GM23338 (cell line): ENCODE results near the gene DCDC1.

Experiments used
- CTCF ChIP-seq, 2 experiments: fragments of 200-600 bp in 1 of 2; sonication (generic) in 1 of 2; conservative IDR thresholded peaks; 2 replicates each; pipeline versions ENCODE4 v1.5.1 to v1.6.1; 2016 to 2017; ENCODE audit warnings: antibody characterized with exemption in 2 of 2, low read depth in 2 of 2, mild to moderate bottlenecking in 2 of 2, moderate library complexity in 1 of 2
- EZH2 ChIP-seq: fragments of 200-600 bp; sonication (generic); IDR thresholded peaks from one replicate; pipeline ENCODE4 v1.8.0; 2017; ENCODE audit warnings: antibody characterized with exemption, mild to moderate bottlenecking, low read depth; ENCODE audit not compliant: unreplicated experiment
- EZH2phosphoT487 ChIP-seq: fragments of 200-600 bp; sonication (generic); IDR thresholded peaks from one replicate; pipeline ENCODE4 v1.8.1; 2018; ENCODE audit warnings: antibody characterized with exemption; ENCODE audit not compliant: unreplicated experiment
- JUNB ChIP-seq: IDR thresholded peaks from one replicate; pipeline ENCODE4 v1.6.1; 2016; ENCODE audit warnings: antibody characterized with exemption; ENCODE audit not compliant: unreplicated experiment
- POLR2AphosphoS5 ChIP-seq: IDR thresholded peaks from 2 replicates; pipeline ENCODE4 v1.6.1; 2016; ENCODE audit warnings: antibody characterized with exemption, low read depth
- REST ChIP-seq: IDR thresholded peaks from one replicate; pipeline ENCODE4 v1.6.1; 2018; ENCODE audit warnings: antibody characterized with exemption; ENCODE audit not compliant: unreplicated experiment
- ZNF114 ChIP-seq: fragments of 250-450 bp; sonication (Bioruptor Pico); IDR thresholded peaks from 2 replicates; pipeline ENCODE4 v1.5.0; 2020; ENCODE audit warnings: mild to moderate bottlenecking, moderate library complexity

- TF ChIP-seq POLR2AphosphoS5 (no peak), CTCF (conservative IDR thresholded peaks at IDR 0.05; ENCODE audit: low read depth in 2 of 2) (no peak), REST (no peak), JUNB (no peak), EZH2 (no peak), ZNF114 (CRISPR knock-in tag) (no peak), EZH2phosphoT487 (no peak)
Measured at GRCh38 chr11:30823119-30823518, 546.4 kb downstream of the DCDC1 start.
